ENCODE measurements around the gene INTS3.
A peak's percentile ranks its signal among the peaks of the same experiment; 100 is the strongest.
"Not testable (repeated sequence)": the region's sequence is repeated elsewhere in the genome, so short reads cannot be mapped to it uniquely, and the experiment has no call there.

The INTS3 gene

DNA sequence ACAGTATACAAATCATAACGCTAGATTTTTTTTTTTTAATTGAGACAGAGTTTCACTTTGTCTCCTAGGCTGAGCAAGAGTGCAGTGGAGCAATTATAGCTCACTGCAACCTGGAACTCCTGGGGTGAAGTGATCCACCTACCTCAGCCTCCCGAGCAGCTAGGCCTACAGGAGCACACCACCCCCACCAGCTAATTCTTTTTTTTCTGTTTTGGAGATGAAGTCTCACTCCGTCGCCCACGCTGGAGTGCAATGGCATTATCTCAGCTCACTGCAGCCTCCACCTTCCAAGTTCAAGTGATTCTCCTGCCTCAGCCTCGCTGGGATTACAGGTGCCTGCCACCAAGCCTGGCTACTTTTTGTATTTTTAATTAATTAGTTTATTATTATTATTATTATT, 28.1 kb upstream of the INTS3 start:
- DNase-seq = no peak

DNA sequence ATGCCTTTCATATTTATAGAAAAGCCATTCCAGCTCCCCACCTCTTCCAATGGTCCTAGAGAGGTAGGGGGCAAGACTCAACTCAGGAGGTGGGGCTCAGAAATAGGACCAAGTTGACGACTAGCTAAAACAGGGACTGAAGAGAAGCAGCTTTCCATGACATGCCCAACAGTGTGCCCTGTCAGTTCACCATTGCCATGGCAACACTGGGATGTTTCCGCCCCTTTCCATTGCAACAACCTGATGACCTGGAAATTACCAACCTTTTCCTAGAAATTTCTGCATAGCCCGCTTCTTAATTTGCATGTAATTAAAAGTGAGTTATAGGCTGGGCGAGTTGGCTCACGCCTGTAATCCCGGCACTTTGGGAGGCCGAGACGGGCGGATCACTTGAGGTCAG, 22.4 kb upstream of the INTS3 start:
- no peak for DNase-seq

GRCh38 chr1:153711026-153711425, 16.8 kb upstream of the INTS3 start:
- no peak for DNase-seq

DNA sequence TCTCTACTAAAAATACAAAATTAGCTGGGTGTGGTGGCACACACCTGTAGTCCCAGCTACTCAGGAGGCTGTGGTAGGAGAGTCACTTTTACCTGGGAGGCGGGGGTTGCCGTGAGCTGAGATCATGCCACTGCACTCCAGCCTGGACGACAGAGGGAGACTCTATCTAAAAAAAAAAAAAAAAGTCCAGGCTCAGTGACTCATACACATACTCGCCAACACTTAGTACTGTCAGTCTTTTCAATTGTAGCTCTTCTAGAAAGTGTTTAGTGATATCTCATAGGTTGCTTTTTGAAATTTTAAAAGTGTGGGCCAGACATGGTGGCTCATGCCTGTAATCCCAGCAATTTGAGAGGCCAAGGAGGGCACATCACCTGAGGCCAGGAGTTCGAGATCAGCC, 11.6 kb upstream of the INTS3 start:
- not testable (repeated sequence) for DNase-seq

GRCh38 chr1:153717330-153717729, 10.5 kb upstream of the INTS3 start:
- DNase-seq = no peak

- no peak for DNase-seq
Measured at GRCh38 chr1:153723687-153724086, 4.2 kb upstream of the INTS3 start.

DNA sequence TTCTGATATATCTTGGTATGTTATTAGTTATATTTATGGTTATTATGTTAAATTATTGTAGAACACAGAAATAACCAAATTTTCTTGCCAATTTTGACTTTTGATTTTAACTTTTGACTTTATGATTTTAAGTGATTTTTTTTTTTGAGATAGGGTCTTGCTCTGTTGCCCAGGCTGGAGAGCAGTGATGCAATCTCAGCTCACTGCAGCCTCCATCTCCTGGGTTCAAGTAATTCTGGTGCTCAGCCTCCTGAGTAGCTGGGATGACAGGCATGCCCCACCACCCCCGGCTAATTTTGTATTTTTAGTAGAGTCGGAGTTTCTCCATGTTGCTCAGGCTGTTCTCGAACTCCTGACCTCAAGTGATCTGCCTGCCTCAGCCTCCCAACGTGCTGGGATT, 3.2 kb upstream of the INTS3 start:
- not testable (repeated sequence) for DNase-seq

DNA sequence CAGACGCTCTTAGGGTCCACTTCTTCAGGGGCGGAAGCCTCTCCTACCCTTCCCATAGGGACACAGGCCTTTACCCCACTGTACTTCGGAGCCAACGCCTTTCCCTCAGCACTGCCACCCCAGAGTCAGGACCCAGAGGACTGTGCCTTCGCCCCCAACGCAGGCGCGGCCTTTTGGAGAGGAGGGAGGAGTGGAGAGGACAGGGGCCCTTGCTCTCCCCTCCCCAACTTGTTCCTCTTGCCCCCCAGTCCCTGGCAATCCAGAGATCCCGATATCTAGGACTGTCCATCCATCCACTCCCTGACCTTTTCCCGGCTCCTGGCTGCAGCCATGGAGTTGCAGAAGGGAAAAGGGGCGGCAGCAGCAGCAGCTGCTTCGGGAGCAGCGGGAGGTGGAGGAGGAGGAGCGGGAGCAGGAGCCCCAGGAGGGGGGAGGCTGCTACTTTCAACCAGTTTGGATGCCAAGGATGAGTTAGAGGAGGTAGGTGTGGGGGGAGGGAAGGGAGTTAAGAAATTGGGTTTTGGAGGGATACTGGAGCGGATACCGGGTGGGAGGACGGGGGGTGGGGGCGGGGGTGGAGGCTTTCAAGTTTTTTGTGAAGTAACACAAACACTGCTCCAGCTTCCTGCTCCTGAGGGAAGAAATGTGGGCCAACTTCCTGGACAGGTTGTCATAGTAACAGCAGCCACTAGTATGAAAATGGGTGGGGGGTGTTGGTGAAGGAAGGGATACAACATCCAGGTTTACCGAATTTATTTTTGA, 636 bp downstream of the INTS3 start:
- DNase-seq = peak; percentile 37

DNA sequence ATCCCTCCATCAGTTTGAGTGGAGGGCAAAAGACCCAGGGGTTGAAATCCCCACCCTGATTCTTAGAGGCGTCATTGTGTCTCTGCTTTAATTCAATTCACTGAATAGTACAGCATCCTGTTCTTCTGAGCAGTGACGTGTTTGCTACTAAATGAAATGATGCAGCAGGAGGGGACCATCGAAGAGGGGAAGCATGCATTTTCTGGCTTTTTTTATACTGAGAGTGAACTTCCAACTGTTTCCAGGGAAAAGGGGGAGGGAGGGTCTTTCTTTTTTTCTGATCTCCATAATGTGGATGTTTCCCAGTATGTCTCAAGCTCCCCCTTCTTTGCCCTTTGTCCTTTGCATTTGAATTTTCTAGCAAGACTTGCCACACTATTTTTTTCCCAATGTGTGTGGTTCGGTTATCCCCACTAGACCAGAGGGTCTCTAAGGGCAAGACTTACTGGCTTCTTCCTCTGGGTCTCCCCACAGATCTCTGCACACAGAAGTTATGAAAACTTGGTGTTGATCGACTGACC, 2.7 kb downstream of the INTS3 start:
- DNase-seq = no peak

DNA sequence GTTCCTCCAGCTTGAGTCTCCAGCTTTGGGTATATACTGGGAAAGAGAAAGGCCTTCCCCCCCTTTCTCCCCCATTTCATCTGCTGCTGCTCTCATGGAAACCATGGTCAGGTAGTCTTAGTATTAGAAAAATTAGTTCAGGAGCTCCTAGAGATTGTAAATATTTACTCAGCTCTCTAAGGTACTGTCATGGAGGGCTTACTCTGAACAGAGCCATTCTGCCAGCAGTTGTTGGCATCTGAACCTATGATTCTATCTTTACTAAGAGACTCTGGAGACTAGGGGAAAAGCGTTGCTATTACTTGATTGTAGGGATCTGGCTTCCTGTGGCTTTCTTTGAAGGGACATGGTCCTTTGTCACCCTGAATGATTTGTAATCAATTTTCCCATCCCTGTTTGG, 6.1 kb downstream of the INTS3 start:
- peak; percentile 83 for DNase-seq

- DNase-seq = no peak
Measured at GRCh38 chr1:153734396-153735089, 6.7 kb downstream of the INTS3 start.

DNA sequence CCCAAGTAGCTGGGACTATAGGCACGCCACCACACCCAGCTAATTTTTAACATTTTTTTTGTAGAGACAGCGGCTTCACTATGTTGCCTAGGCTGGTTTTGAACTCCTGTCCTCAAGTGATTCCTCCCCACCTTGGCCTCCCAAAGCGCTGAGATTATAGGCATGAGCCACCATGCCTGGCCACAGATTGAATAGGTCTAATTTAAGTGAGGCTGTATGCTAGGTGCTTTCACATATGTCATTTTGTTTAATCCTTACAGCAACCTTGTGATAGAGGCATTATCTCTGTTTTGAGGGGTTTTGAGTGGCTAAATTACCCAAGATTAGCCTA, 7.2 kb downstream of the INTS3 start:
- no peak for DNase-seq

DNA sequence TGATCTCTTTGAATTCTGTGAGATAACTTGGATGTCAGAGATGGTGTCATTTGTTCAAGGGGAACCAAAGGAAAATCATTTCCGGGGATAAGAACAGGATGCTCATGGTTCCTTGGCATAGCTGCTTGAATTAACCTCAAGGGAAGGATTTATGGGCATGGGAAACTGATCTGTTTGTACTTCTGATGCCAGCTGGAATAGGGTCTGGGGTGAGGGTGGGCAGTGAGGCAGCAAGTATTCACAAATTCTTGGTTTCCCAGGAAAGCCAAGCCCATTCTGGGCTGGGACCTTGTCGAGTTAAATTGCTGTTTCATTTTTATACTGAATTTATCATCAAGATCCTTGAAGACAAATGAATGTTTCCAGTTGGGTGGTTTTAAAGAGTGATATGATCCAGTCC, 14.1 kb downstream of the INTS3 start:
- DNase-seq = no peak

- no peak for DNase-seq
Measured at GRCh38 chr1:153742411-153743142, 14.7 kb downstream of the INTS3 start.

DNA sequence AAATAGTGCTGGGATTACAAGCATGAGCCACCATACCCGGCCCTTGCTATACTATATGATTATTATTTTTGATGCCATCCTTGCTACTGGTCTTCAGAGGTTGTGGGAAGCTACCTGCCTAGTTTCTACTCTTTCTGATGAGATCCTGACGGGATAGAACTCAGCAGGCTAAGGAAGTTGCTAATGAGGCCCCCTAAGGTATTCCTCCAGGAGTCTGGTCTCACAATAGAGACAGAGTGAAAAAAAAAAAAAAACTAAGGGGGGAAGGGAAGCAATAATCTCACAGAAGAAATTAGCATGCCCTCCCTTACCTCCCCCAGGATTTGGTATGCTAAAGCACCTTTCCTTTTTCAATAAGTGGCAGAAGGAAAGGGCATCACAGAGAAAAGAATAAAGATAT, 17.6 kb downstream of the INTS3 start:
- no peak for DNase-seq

GRCh38 chr1:153746174-153746573, 18.3 kb downstream of the INTS3 start:
- no peak for DNase-seq

DNA sequence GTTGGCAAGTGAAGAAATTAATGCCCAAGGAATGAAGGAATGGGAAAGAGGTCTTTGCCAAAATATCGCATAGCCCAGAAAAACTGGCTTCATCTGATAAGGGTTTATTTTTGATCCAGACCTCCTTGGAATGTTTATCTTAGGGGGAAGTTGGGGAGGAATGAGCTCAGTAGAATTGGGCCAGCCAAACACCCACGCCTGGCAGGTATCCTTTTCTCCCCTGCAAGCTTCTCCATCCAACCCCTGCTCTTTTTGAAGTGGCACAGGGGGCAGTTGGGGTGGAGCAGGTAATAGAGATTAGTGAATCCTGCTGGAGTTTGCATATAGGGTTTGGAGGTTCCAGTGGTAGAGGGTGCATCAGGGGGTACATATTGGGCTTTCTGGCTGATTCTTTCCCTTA, 21.1 kb downstream of the INTS3 start:
- DNase-seq = no peak

DNA sequence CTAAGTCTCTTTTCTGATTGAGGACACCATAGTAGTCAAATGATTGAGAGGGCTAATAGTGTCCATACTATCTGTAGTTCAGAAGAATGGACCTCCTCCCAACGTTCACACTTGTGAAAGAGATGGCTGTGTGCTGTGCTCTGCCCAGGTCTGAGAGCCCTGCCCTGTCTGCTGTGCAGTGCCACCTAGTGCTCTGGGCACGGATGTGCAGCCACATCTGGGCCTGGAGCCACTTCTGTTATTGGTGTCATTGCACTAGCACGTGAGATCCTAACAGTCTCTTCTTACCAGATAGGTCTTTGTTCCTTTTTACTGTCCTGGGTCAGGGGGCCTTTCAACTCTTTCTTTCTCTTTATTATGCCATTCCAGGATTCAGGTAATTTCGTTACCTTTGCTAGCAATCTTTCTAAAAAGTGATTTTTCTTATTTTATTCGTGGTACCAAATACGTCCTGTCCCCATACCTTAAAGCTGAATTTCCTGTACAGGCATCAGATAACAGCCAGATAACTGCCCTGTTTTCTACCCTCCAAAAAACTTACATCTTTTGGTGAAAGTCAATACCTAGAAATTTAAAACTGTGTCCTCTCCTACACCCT, 21.7 kb downstream of the INTS3 start:
- peak; percentile 72 for DNase-seq

GRCh38 chr1:153750026-153750995, 22.5 kb downstream of the INTS3 start:
- DNase-seq = no peak

DNA sequence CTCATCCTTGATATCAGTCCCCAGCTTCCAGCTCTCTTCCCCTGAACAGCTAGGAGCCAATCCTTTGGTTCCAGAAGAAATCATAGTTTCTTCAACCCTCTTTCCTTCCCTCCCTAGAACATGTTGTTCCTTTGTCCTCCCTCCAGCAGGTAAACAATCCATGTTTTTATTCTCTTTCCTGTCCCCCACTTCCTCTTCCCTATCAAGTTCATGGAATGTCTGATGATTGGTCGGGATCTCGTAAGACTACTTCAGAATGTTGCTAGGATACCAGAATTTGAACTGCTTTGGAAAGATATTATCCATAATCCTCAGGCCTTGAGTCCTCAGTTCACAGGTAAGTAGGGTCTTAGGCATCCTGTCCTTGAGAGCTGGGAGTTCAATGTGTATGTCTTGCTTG, 24.2 kb downstream of the INTS3 start:
- DNase-seq = peak; percentile 0

DNA sequence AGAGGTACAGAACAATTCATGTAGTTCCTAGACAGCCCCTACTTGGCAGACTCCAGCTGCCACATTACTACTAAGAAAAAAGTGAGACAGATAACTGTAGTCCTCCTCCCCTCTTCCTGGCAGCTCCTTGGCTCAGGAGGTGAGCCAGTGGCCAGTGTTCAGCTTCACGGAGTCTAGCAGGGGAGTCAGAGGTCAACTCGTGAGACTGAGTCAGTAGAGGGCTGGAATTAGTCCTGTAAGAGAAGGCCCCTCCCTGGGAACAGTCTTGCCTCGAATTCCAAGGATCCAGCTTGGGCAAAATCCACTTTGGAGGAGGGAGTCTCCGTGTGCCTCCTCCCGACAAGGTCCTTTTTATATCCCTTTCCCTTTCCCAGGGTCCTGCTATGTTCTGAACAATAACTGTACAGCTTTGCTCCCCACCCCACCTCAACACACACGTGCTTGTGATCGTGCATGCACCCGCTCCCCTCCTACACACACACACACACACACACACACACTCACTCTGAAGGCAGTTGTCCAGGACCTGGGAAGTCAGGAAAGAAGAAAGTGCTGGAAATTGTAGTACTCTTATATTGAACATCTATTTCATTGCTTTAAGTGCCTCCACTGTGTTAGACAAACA, 24.8 kb downstream of the INTS3 start:
- no peak for DNase-seq

DNA sequence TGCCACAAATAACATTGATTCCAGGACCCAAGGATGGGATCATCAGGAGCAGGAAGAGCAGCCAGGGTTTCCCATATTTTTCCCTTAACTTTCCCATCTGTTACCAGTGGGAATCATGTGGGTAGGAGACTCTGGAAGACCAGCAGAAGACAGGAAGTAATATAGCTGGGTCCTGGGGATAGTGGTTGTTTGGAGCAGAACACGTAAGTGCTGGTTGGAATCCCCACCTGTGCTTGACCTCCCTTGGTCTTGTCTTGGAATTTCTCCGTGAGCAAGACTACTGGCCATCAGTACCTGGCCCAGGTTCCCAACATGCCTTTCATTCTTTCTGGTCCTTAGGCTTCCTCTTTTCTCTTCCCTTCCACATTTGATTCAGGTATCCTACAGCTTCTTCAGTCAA, 26.4 kb downstream of the INTS3 start:
- no peak for DNase-seq
